Ovary (tissue), 9 donors: Measurements from ENCODE around the gene EXOC7. TPM values are rescaled to one million over a fixed set of nuclear protein-coding genes. Genes with fewer than 3 reads are reported as not detected.

Experiments used
- DNase-seq, 5 donors: peaks; one replicate each; pipeline ENCODE4 v3.0.0-alpha.2; 2019 to 2020
- H3K27ac ChIP-seq, 2 donors: fragments of 200-600 bp; one replicate each; pipeline versions ENCODE4 v1.5.1 to v1.8.0; 2019 to 2022
- H3K27me3 ChIP-seq: fragments of 200-600 bp; one replicate; pipeline ENCODE4 v1.8.0; 2022
- H3K36me3 ChIP-seq: fragments of 200-600 bp; sonication (generic); one replicate; pipeline ENCODE4 v1.5.1; 2019
- H3K4me1 ChIP-seq: one replicate; pipeline ENCODE4 v1.8.1; 2013; ENCODE audit warnings: mild to moderate bottlenecking, moderate library complexity; ENCODE audit not compliant: insufficient read depth
- H3K4me3 ChIP-seq: fragments of 200-600 bp; sonication (generic); one replicate; pipeline ENCODE4 v1.5.1; 2017
- H3K9me3 ChIP-seq, 2 donors: fragments of 200-600 bp in 1 of 2; sonication (generic) in 1 of 2; one replicate each; pipeline versions ENCODE4 v1.5.1 to v1.8.1; 2013 to 2019; ENCODE audit warnings: mild to moderate bottlenecking in 1 of 2, moderate library complexity in 1 of 2
- CTCF ChIP-seq, 3 donors: fragments of 450-650 bp in 2 of 3; fragments of 200-600 bp in 1 of 3; IDR thresholded peaks; one replicate each; pipeline versions ENCODE4 v1.5.1 to v1.8.0; 2016 to 2022; ENCODE audit warnings: antibody characterized with exemption in 3 of 3, mild to moderate bottlenecking in 1 of 3
- EP300 ChIP-seq: sonication (generic); formaldehyde crosslinking; IDR thresholded peaks from one replicate; pipeline ENCODE4 v1.6.1; 2017; ENCODE audit warnings: antibody characterized with exemption
- POLR2A ChIP-seq: fragments of 450-650 bp; IDR thresholded peaks from one replicate; pipeline ENCODE4 v1.6.1; 2017; ENCODE audit warnings: antibody characterized with exemption, mild to moderate bottlenecking, moderate library complexity
- WGBS, 3 donors: extraction: QIAGEN DNeasy Blood & Tissue Kit in 1 of 3; methylation state at CpG; one replicate each; pipeline versions ENCODE4 v1.1.5 to v1.1.7; 2013 to 2017; 5-methylcytosine and 5-hydroxymethylcytosine counted together
- intact Hi-C, 4 donors: fragments of 100-400 bp; cut with DNase I; formaldehyde crosslinking; loops; one replicate each; pipeline versions ENCODE4 v1.11.0 to v1.15.1; 2022 to 2023
- polyA plus RNA-seq, 2 donors: library from polyadenylated mRNA; stranded (reverse); fragments of 200-250 nt in 1 of 2; fragments of 350-450 nt in 1 of 2; fragmentation: Illumina TruSeq in 1 of 2; extraction: RNeasy Lipid Tissue Mini Kit (QIAGEN cat#74804) in 1 of 2; gene quantifications; one replicate each; pipeline ENCODE4 v1.2.3, GENCODE V29; 2013 to 2014
- total RNA-seq, 7 donors: library from RNA; depleted of rRNA in 2 of 7; stranded (reverse); fragments of >200 nt in 2 of 7; fragmentation: NEBNext Ultra II Directional in 3 of 7; extraction: Animal tissue kit (Norgen Biotek cat#: 25700) in 3 of 7; gene quantifications; one replicate each; pipeline versions ENCODE4 v1.1.0 to v1.2.4, GENCODE V29; 2016 to 2023
- donor health status: DM: no; HTN: no; CAD: no; lungs with moderate emphysema.
- donor health status: DM: no; HTN: no; CAD: no.
- donor health status: Bipolar disorder and iron deficiency.
- donor health status: DM: yes; HTN: yes; CAD: no.
- donor health status: DM: no; HTN: no; CAD: no.
- donor health status: DM: yes; HTN: yes; CAD: no.

EXOC7 gene
- total and polyA plus RNA-seq, 9 donors = 46.9 to 121 (median 114) TPM

GRCh38 chr17:76125391-76125675, 21.7 kb upstream of the EXOC7 start:
- peaks cover 2% of the 10 kb centered on the region for H3K4me1 ChIP-seq
- no peaks in the 10 kb centered on the region for H3K9me3 ChIP-seq
- H3K4me3 ChIP-seq = no peak overlapping the region
- no peak overlapping the region for H3K27ac ChIP-seq
- intact Hi-C loops = loop anchor here in 1 of 4 donors (10.0 kb wide), 1 partner anchor 59 kb away; no protein-coding TSS in a partner anchor
- no peak for TF ChIP-seq POLR2A
- 87 to 91% (median 87%) methylated on average over 5 of the region's 5 CpGs for whole genome bisulfite sequencing, 3 donors
- H3K36me3 ChIP-seq = no peaks in the 10 kb centered on the region
- H3K27me3 ChIP-seq = no peaks in the 10 kb centered on the region
- no peak for DNase-seq

- Histone ChIP-seq H3K4me1 (peaks cover 2% of the 10 kb centered on the region), H3K27me3 (no peaks in the 10 kb centered on the region), H3K4me3 (no peak overlapping the region), H3K36me3 (no peaks in the 10 kb centered on the region), H3K9me3 (no peaks in the 10 kb centered on the region), H3K27ac (no peak overlapping the region)
- TF ChIP-seq CTCF (IDR thresholded peaks at IDR 0.05) = no peak
- TF ChIP-seq EP300 = no peak
- TF ChIP-seq POLR2A = no peak
- intact Hi-C loops = loop anchor here in 2 of 4 donors (5.0 to 10.0 kb wide), 4 partner anchors 58 to 173 kb away; no protein-coding TSS in a partner anchor
- DNase-seq = no peak
- 84 to 85% (median 85%) methylated on average over 21 to 22 of the region's 22 CpGs for WGBS, 3 donors
These were observed 21.2 kb upstream of the EXOC7 start for GRCh38 chr17:76124582-76125390.

GRCh38 chr17:76123749-76124581, 20.4 kb upstream of the EXOC7 start:
- H3K27ac ChIP-seq = no peak overlapping the region
- H3K27me3 ChIP-seq = no peaks in the 10 kb centered on the region
- no peaks in the 10 kb centered on the region for H3K36me3 ChIP-seq
- 71 to 77% (median 72%) methylated on average over 5 to 9 of the region's 9 CpGs for WGBS, 3 donors
- peaks cover 2% of the 10 kb centered on the region for H3K4me1 ChIP-seq
- no peak for DNase-seq
- no peak overlapping the region for H3K4me3 ChIP-seq
- intact Hi-C loops = loop anchor here (2.0 to 10.0 kb wide), 6 partner anchors 58 to 173 kb away; no protein-coding TSS in a partner anchor
- no peak for TF ChIP-seq CTCF (IDR thresholded peaks at IDR 0.05)
- TF ChIP-seq EP300 = no peak
- TF ChIP-seq POLR2A = no peak
- H3K9me3 ChIP-seq = no peaks in the 10 kb centered on the region

DNA sequence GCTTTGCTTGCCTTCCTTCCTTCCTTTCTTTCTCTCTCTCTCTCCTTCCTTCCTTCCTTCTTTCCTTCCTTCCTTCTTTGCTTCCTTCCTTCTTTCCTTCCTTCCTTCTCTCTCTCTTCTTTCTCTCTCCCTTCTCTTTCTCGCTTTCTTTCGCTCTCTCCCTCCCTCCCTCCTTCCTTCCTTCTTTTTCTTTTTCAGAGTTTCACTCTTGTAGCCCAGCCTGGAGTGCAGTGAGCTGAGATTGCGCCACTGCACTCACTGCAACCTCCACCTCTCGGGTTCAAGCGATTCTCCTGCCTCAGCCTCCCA, 19.6 kb upstream of the EXOC7 start:
- Histone ChIP-seq H3K27ac (no peak overlapping the region), H3K36me3 (no peaks in the 10 kb centered on the region), H3K4me1 (peaks cover 2% of the 10 kb centered on the region), H3K27me3 (no peaks in the 10 kb centered on the region), H3K4me3 (no peak overlapping the region), H3K9me3 (no peaks in the 10 kb centered on the region)
- intact Hi-C loops = loop anchor here (2.0 to 10.0 kb wide), 6 partner anchors 59 to 174 kb away; no protein-coding TSS in a partner anchor
- WGBS, 3 donors = 75 to 79% (median 77%) methylated on average over 5 of the region's 5 CpGs
- TF ChIP-seq POLR2A = no peak
- DNase-seq = no peak

- Histone ChIP-seq H3K4me1 (peaks cover 2% of the 10 kb centered on the region), H3K9me3 (no peaks in the 10 kb centered on the region), H3K36me3 (no peaks in the 10 kb centered on the region), H3K4me3 (no peak overlapping the region), H3K27ac (no peak overlapping the region), H3K27me3 (no peaks in the 10 kb centered on the region)
- 89 to 93% (median 91%) methylated on average over 24 of the region's 24 CpGs for WGBS, 3 donors
- no peak for TF ChIP-seq CTCF (IDR thresholded peaks at IDR 0.05)
- DNase-seq = no peak
- intact Hi-C loops = loop anchor here (2.0 to 10.0 kb wide), 6 partner anchors 60 to 175 kb away; no protein-coding TSS in a partner anchor
These were observed 19.0 kb upstream of the EXOC7 start for GRCh38 chr17:76122431-76123190.
